Measurements from ENCODE around the gene ILDR1. TPM values are rescaled to one million over a fixed set of nuclear protein-coding genes. Genes with fewer than 3 reads are reported as not detected.
"Not testable (repeated sequence)": the region's sequence is repeated elsewhere in the genome, so short reads cannot be mapped to it uniquely, and the experiment has no call there.

The ILDR1 gene
- total and polyA plus RNA-seq, 2 of the 8 experiments (the other 6 are each of a cell fraction or from before 2014, with no cell fraction given), result 1.8 TPM

DNA sequence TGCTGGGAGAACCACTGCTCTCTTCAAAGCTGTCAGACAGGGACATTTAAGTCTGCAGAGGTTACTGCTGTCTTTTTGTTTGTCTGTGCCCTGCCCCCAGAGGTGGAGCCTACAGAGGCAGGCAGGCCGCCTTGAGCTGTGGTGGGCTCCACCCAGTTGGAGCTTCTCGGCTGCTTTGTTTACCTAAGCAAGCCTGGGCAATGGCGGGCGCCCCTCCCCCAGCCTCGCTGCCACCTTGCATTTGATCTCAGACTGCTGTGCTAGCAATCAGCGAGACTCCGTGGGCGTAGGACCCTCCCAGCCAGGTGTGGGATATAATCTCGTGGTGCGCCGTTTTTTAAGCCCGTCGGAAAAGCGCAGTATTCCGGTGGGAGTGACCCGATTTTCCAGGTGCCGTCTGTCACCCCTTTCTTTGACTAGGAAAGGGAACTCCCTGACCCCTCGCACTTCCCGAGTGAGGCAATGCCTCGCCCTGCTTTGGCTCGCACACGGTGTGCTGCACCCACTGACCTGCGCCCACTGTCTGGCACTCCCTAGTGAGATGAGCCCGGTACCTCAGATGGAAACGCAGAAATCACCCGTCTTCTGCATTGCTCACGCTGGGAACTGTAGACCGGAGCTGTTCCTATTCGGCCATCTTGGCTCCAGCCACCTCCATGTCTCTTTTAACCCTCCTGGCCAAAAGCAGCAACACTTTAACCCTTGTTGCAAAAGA is 83.7 kb downstream of the ILDR1 start:
- H4K20me1 ChIP-seq (replicated peaks in 1 of 2; ENCODE audit: control insufficient read depth in 1 of 2, insufficient read depth in 2 of 2, low read length in 2 of 2); H2AFZ ChIP-seq (ENCODE audit: low read length); H3K23ac ChIP-seq (ENCODE audit: insufficient read length); H3K4me3 ChIP-seq (ENCODE audit: extremely low read depth in 1 of 4, insufficient read depth in 2 of 4, low read depth in 3 of 4, low read length in 4 of 4); H2AK5ac ChIP-seq (ENCODE audit: low read depth, low read length); H3K4me2 ChIP-seq (ENCODE audit: insufficient read depth in 1 of 2, low read depth in 2 of 2, low read length in 2 of 2); H3K18ac ChIP-seq (ENCODE audit: extremely low read depth, low read length); H4K5ac ChIP-seq (ENCODE audit: insufficient read length, low read depth, low read length); H2BK12ac ChIP-seq (ENCODE audit: low read depth, low read length); H3K4ac ChIP-seq (replicated peaks; ENCODE audit: insufficient read length, low read depth, low read length); H4K8ac ChIP-seq (ENCODE audit: extremely low read depth, insufficient read depth, low read length); H3K27ac ChIP-seq (ENCODE audit: low read depth, low read length); H3K36me3 ChIP-seq (ENCODE audit: control insufficient read depth in 2 of 4, insufficient read depth in 4 of 4, low read length in 3 of 4); H3K56ac ChIP-seq (replicated peaks; ENCODE audit: insufficient read length, low read depth, low read length); H4K91ac ChIP-seq (replicated peaks; ENCODE audit: insufficient read length, low read length); H3K79me2 ChIP-seq (ENCODE audit: control insufficient read depth in 1 of 2, insufficient read depth in 2 of 2, low read length in 2 of 2); H3K9me3 ChIP-seq (ENCODE audit: insufficient read depth in 2 of 2, low read depth in 1 of 2, low read length in 1 of 2); H3K23me2 ChIP-seq (ENCODE audit: low read depth, low read length); H3K14ac ChIP-seq (ENCODE audit: insufficient read length); H2BK20ac ChIP-seq (ENCODE audit: low read length); H3K27me3 ChIP-seq (replicated peaks in 1 of 4; ENCODE audit: control insufficient read depth in 3 of 4, extremely low read depth in 1 of 4, insufficient read depth in 3 of 4, low read length in 3 of 4); H3K79me1 ChIP-seq (ENCODE audit: low read depth, low read length); H2BK120ac ChIP-seq (replicated peaks; ENCODE audit: low read depth, low read length); FAIRE-seq; H3K9ac ChIP-seq (replicated peaks in 1 of 4; ENCODE audit: extremely low read depth in 1 of 4, low read depth in 3 of 4, low read length in 3 of 4); H2BK15ac ChIP-seq (ENCODE audit: low read length); H3K4me1 ChIP-seq (replicated peaks in 1 of 4; ENCODE audit: control insufficient read depth in 3 of 4, insufficient read depth in 4 of 4, low read length in 3 of 4); H2BK5ac ChIP-seq (ENCODE audit: low read depth, low read length): not testable (repeated sequence)
- ChIA-PET CTCF (ENCODE audit: partially characterized antibody) (interaction anchor here (0.6 to 1.9 kb wide), 3 partner anchors 51 to 455 kb away, joined by 3 to 5 read pairs (median 3); no protein-coding TSS in a partner anchor), POLR2A (ENCODE audit: partially characterized antibody) (interaction anchor here (1.2 kb wide), 2 partner anchors 11 to 29 kb away, joined by 3 read pairs; no protein-coding TSS in a partner anchor)
- 79% methylated on average over 29 of the region's 29 CpGs; no CpG with 5 or more reads in 1 of the 2 experiments for WGBS, 2 experiments (ENCODE audit: extremely low coverage in 1 of 2, insufficient coverage in 1 of 2, insufficient read length in 1 of 2, insufficient replicate concordance in 2 of 2, low coverage in 1 of 2, low lambda C conversion rate in 2 of 2, missing lambda C conversion rate in 1 of 2)
- peak in 1 of 2 experiments; percentile 59 for DNase-seq (ENCODE audit: low read depth in 1 of 2, low spot score in 2 of 2)

Small RNA genes within 50 kb of the gene (small RNA-seq; reads per million reads assigned to genes)
- gene RF00019 (ENCODE audit: insufficient read depth), result not detected

Other genes starting within 250 kb of the ILDR1 start
- gene IQCB1, start 187.2 kb downstream of the ILDR1 start, total RNA-seq (2021; fragmentation: NEBNext Ultra II Directional; extraction: Animal tissue kit (Norgen Biotek cat#: 25700)), result 28.9 and 31.2 TPM in 2 replicates
- gene IQCB1, start 187.2 kb downstream of the ILDR1 start, polyA plus RNA-seq (2011; rRNA removed), result 10.7 and 21.7 TPM in 2 replicates
- 6.0 and 6.6 TPM in 2 replicates for gene EAF2, start 187.0 kb downstream of the ILDR1 start, total RNA-seq (2021; fragmentation: NEBNext Ultra II Directional; extraction: Animal tissue kit (Norgen Biotek cat#: 25700))
- gene EAF2, start 187.0 kb downstream of the ILDR1 start, polyA plus RNA-seq (2011; rRNA removed), result 2.0 and 3.6 TPM in 2 replicates
- 1.8 and 2.0 TPM in 2 replicates for gene SLC15A2, start 127.8 kb downstream of the ILDR1 start, total RNA-seq (2021; fragmentation: NEBNext Ultra II Directional; extraction: Animal tissue kit (Norgen Biotek cat#: 25700))
- gene SLC15A2, start 127.8 kb downstream of the ILDR1 start, polyA plus RNA-seq (2011; rRNA removed), result 2.1 and 3.6 TPM in 2 replicates
- gene CD86, start 33.1 kb upstream of the ILDR1 start, total RNA-seq (2021; fragmentation: NEBNext Ultra II Directional; extraction: Animal tissue kit (Norgen Biotek cat#: 25700)), result 0.30 and 0.40 TPM in 2 replicates
- 0.11 and 0.12 TPM in 2 replicates for gene CD86, start 33.1 kb upstream of the ILDR1 start, polyA plus RNA-seq (2011; rRNA removed)
- 0.25 and 0.58 TPM in 2 replicates for gene CASR, start 161.4 kb upstream of the ILDR1 start, total RNA-seq (2021; fragmentation: NEBNext Ultra II Directional; extraction: Animal tissue kit (Norgen Biotek cat#: 25700))
- gene CASR, start 161.4 kb upstream of the ILDR1 start, polyA plus RNA-seq (2011; rRNA removed), result 0.28 and 0.36 TPM in 2 replicates

Data from H1 (cell line).